HG03457 (cell line): ENCODE results near the gene TMEM98.
"Not testable (repeated sequence)": the region's sequence is repeated elsewhere in the genome, so short reads cannot be mapped to it uniquely, and the experiment has no call there.

Source experiments
- ATAC-seq: cut with Tn5 transposase; IDR thresholded peaks from one replicate; pipeline ENCODE4 v1.9.1; 2021; ENCODE audit warnings: moderate number of reproducible peaks; ENCODE audit not compliant: unreplicated experiment

Gene TMEM98

GRCh38 chr17:32940706-32941390 is 12.9 kb downstream of the TMEM98 start:
- no peak for ATAC-seq

GRCh38 chr17:32941419-32942032 is 13.6 kb downstream of the TMEM98 start:
- ATAC-seq: no peak

- no peak for ATAC-seq
These were observed 15.3 kb downstream of the TMEM98 start for GRCh38 chr17:32943206-32943605.

- ATAC-seq: no peak
These were observed 15.8 kb downstream of the TMEM98 start for GRCh38 chr17:32943647-32944191.

DNA sequence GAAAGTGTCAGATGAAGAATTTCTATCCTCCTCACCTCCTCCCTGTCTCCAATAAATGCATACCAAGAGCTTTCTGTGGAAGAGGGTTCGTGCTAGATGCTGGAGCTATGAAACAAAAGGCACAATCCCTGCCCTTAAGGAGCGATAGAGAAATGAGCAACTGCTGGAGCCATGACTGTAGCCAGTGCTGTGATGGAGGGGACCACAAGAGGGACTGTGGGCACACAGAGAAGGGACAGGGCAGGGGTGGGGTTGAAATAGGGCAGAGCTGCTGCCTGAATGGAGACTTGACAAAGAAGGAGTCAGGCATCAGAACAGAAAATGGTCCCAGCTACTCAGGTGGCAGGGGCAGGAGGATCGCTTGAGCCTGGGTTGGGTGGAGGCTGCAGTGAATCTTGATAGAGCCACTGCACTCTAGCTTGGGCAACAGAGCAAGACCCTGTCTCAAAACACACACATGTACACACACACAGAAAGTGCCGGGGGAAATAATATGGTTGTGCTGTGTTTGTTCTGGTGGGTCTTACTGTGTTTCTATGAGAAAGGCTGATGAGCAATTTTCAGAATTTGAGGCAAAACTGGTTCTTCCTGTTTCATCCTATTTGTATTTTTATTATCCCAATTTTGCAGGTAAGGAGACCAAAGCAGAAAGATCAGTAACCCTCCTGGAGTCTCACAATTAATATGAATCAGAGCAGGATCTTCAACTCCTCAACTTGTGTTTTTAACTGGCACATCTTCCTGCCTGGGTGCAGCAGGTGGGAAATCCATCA is 16.5 kb downstream of the TMEM98 start:
- no peak for ATAC-seq

GRCh38 chr17:32946375-32947135 is 18.6 kb downstream of the TMEM98 start:
- ATAC-seq: no peak

DNA sequence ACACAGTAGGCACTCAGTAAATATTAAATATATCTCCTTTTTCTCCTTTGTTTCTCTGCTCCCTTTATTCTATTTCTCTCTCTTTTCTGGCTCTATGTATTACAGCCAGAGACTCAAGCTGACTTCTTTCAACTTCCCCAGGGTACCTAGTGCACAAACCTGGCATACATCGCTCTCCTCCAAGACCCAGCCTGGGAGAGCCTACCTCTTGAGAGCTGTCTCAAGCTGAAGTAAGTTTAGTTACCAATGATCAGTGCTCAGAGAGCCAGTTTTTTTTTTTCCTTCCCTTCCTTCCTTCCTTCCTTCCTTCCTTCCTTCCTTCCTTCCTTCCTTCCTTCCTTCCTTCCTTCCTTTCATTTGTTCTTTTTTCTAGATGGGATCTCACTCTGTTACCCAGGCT is 19.8 kb downstream of the TMEM98 start:
- no peak for ATAC-seq

DNA sequence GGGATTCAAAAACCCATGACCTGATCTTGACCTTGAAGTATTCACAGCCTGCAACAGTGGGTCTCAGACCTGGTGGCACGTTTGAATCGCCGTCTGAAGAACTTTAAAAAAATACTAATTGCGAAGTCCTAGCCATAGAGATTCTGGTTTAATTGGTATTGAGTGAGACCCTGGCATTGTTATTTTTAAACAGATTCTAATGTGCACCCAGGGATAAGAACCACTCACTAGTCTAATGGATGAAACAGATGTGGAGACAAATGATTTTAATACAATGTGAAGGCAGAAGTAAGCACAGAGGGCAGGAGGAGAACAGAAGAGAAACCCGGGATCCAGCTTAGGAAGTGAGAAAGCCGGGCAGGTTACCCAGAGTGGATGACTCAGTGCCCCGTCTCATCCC is 21.2 kb downstream of the TMEM98 start:
- ATAC-seq: no peak

- not testable (repeated sequence) for ATAC-seq
These were observed 24.5 kb downstream of the TMEM98 start for GRCh38 chr17:32952491-32952890.

- no peak for ATAC-seq
These were observed 25.1 kb downstream of the TMEM98 start for GRCh38 chr17:32953045-32953444.

DNA sequence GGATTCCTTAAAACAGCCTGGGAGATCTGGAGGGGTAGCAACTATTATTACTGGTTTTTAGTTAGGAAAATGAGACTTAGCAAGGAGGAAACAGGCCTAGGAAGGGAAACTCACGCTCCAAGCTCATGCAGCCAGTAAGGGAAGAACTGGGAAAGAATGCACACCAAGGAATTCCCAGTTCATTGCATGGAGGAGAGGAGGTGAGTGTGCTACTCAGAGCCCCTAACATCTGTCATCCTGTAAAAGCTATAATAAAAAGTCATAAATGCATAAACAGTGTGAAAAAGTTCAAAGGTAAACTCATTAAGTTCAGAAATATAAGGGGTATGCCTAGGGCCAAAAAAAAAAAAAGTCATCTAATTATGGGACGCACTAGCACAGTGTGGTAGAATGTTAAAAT is 25.9 kb downstream of the TMEM98 start:
- no peak for ATAC-seq

- no peak for ATAC-seq
These were observed 26.5 kb downstream of the TMEM98 start for GRCh38 chr17:32954477-32954876.

GRCh38 chr17:32955155-32955554 is 27.2 kb downstream of the TMEM98 start:
- no peak for ATAC-seq

GRCh38 chr17:32956240-32956970 is 28.5 kb downstream of the TMEM98 start:
- no peak for ATAC-seq

- ATAC-seq: no peak
These were observed 30.5 kb downstream of the TMEM98 start for GRCh38 chr17:32958418-32958817.

DNA sequence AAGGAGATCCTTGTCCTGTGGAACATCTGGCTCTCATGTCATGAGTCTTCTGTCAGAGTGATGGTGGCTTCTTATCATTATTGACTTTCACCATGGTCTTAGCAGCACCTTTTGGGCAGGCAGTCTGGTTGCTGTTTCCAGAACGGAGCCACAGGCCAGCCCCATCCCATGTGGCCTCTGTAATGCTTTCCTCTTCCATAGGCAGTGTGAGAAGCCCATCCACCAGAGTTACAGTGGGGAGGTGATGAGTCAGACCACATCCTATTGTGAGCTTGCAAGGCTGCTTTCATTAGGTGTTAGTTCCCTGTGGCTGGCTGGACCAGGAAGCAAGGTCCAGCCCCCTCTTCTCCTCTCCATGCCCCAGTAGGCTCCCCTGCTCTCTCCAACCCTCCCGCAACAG is 32.9 kb downstream of the TMEM98 start:
- no peak for ATAC-seq

- ATAC-seq: no peak
These were observed 34.4 kb downstream of the TMEM98 start for GRCh38 chr17:32962320-32962711.

GRCh38 chr17:32964541-32964940 is 36.6 kb downstream of the TMEM98 start:
- ATAC-seq: no peak

- ATAC-seq: not testable (repeated sequence)
These were observed 41.3 kb downstream of the TMEM98 start for GRCh38 chr17:32969231-32969630.

GRCh38 chr17:32970281-32970680 is 42.3 kb downstream of the TMEM98 start:
- no peak for ATAC-seq
